ENCODE data around the gene WWC1.

DNA sequence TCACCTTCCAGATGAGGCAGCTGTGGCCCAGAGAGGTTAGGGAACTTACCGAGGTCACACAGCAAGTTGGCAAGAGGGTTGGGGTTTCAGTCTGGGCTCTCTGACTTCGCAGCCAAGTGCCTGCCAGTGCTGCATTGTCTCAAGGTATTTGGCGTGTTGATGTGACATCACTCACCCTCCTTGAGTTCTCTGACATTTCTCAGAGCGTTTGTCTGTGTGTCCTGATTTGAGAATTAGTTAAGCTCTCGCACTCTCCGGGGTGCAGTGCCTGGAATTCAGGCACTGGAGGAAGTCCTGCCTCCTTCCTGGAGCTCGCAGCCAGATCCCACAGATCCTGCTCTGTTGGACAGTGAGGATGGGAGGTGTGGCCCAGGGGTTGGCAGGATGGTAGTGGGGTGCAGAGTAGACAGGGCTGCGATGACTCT is 25.7 kb downstream of the WWC1 start:
- TF ChIP-seq POLR2A (IDR thresholded peaks at IDR 0.05) (no peak), CTCF (IDR thresholded peaks at IDR 0.05) (no peak)

Data from body of pancreas (tissue), 4 donors.